ENCODE data around the gene SPOCK3. TPM values are rescaled to one million over a fixed set of nuclear protein-coding genes. Genes with fewer than 3 reads are reported as not detected.

SPOCK3 gene
- total RNA-seq, 1 experiment from 2014 or later, result not detected

GRCh38 chr4:166735553-166735952 is 498.7 kb downstream of the SPOCK3 start:
- no TSS peak for BruUV-seq (replicated peaks)
- CTCF ChIA-PET, result no interaction called here
- POLR2A ChIA-PET (ENCODE audit: low non-redundant PET), result no interaction called here
- H3K27me3 ChIP-seq (replicated peaks; ENCODE audit: insufficient read depth, low read depth, low read length, poor library complexity), result no peaks in the 10 kb centered on the region
- TF ChIP-seq CTCF (conservative IDR thresholded peaks at IDR 0.05; ENCODE audit: low read depth, low read length) (no peak), EZH2 (IDR thresholded peaks at IDR 0.05; ENCODE audit: borderline replicate concordance, low read depth, low read length, poor library complexity, severe bottlenecking) (no peak)
- intact Hi-C loops (cut with micrococcal nuclease; ENCODE audit: unreplicated experiment), result no loop called here
- H3K27ac ChIP-seq (ENCODE audit: low read depth, low read length, poor library complexity, severe bottlenecking), result no peak overlapping the region
- no peaks in the 10 kb centered on the region for H3K36me3 ChIP-seq (ENCODE audit: insufficient read depth, low read length, poor library complexity, severe bottlenecking)
- DNase-seq (ENCODE audit: low spot score), result no peak
- no peaks in the 10 kb centered on the region for H3K4me1 ChIP-seq (ENCODE audit: insufficient read depth, low read length, poor library complexity, severe bottlenecking)
- H3K4me3 ChIP-seq (ENCODE audit: low read depth, low read length, poor library complexity, severe bottlenecking), result no peak overlapping the region
- H3K9me3 ChIP-seq (ENCODE audit: low read depth, low read length, poor library complexity, severe bottlenecking), result no peaks in the 10 kb centered on the region

GRCh38 chr4:166734797-166735196 is 499.5 kb downstream of the SPOCK3 start:
- no peak overlapping the region for H3K4me3 ChIP-seq (ENCODE audit: low read depth, low read length, poor library complexity, severe bottlenecking)
- intact Hi-C loops (cut with micrococcal nuclease; ENCODE audit: unreplicated experiment), result no loop called here
- H3K27ac ChIP-seq (ENCODE audit: low read depth, low read length, poor library complexity, severe bottlenecking), result no peak overlapping the region
- DNase-seq (ENCODE audit: low spot score), result no peak
- POLR2A ChIA-PET (ENCODE audit: low non-redundant PET), result no interaction called here
- no peaks in the 10 kb centered on the region for H3K4me1 ChIP-seq (ENCODE audit: insufficient read depth, low read length, poor library complexity, severe bottlenecking)
- H3K36me3 ChIP-seq (ENCODE audit: insufficient read depth, low read length, poor library complexity, severe bottlenecking), result no peaks in the 10 kb centered on the region
- CTCF ChIA-PET, result no interaction called here
- TF ChIP-seq CTCF (conservative IDR thresholded peaks at IDR 0.05; ENCODE audit: low read depth, low read length) (no peak), EZH2 (IDR thresholded peaks at IDR 0.05; ENCODE audit: borderline replicate concordance, low read depth, low read length, poor library complexity, severe bottlenecking) (no peak)
- no peaks in the 10 kb centered on the region for H3K9me3 ChIP-seq (ENCODE audit: low read depth, low read length, poor library complexity, severe bottlenecking)
- BruUV-seq (replicated peaks), result no TSS peak
- H3K27me3 ChIP-seq (replicated peaks; ENCODE audit: insufficient read depth, low read depth, low read length, poor library complexity), result no peaks in the 10 kb centered on the region

- ChIA-PET POLR2A (ENCODE audit: low non-redundant PET) (no interaction called here), CTCF (no interaction called here)
- H3K36me3 ChIP-seq (ENCODE audit: insufficient read depth, low read length, poor library complexity, severe bottlenecking), result no peaks in the 10 kb centered on the region
- DNase-seq (ENCODE audit: low spot score), result no peak
- intact Hi-C loops (cut with micrococcal nuclease; ENCODE audit: unreplicated experiment), result no loop called here
- H3K4me1 ChIP-seq (ENCODE audit: insufficient read depth, low read length, poor library complexity, severe bottlenecking), result no peaks in the 10 kb centered on the region
- H3K27ac ChIP-seq (ENCODE audit: low read depth, low read length, poor library complexity, severe bottlenecking), result no peak overlapping the region
- H3K9me3 ChIP-seq (ENCODE audit: low read depth, low read length, poor library complexity, severe bottlenecking), result no peaks in the 10 kb centered on the region
- H3K27me3 ChIP-seq (replicated peaks; ENCODE audit: insufficient read depth, low read depth, low read length, poor library complexity), result no peaks in the 10 kb centered on the region
- H3K4me3 ChIP-seq (ENCODE audit: low read depth, low read length, poor library complexity, severe bottlenecking), result no peak overlapping the region
- BruUV-seq (replicated peaks), result no TSS peak
- TF ChIP-seq CTCF (conservative IDR thresholded peaks at IDR 0.05; ENCODE audit: low read depth, low read length), result no peak
- TF ChIP-seq EZH2 (IDR thresholded peaks at IDR 0.05; ENCODE audit: borderline replicate concordance, low read depth, low read length, poor library complexity, severe bottlenecking), result no peak
Measured at GRCh38 chr4:166733686-166734085, 500.6 kb downstream of the SPOCK3 start.
